Progenitor cell of endocrine pancreas (in vitro differentiated cells): ENCODE data around the gene SPANXB1. TPM values are rescaled to one million over a fixed set of nuclear protein-coding genes. Genes with fewer than 3 reads are reported as not detected.
"Not testable (repeated sequence)": the region's sequence is repeated elsewhere in the genome, so short reads cannot be mapped to it uniquely, and the experiment has no call there.

Source experiments
- DNase-seq: peaks from one replicate; pipeline ENCODE4 v3.0.0; 2021; ENCODE audit warnings: low spot score; ENCODE audit not compliant: unreplicated experiment
- H3K27ac Mint-ChIP-seq: 2 replicates; pipeline ENCODE4 v1.8.0; 2021; ENCODE audit warnings: mild to moderate bottlenecking, moderate library complexity, mixed read lengths
- H3K27me3 Mint-ChIP-seq: 2 replicates; pipeline ENCODE4 v1.8.0; 2021; ENCODE audit warnings: mixed read lengths
- H3K36me3 Mint-ChIP-seq: 2 replicates; pipeline ENCODE4 v1.8.0; 2022; ENCODE audit warnings: mixed read lengths; ENCODE audit not compliant: insufficient read depth
- H3K4me1 Mint-ChIP-seq: 2 replicates; pipeline ENCODE4 v1.8.0; 2021; ENCODE audit warnings: low read depth, mixed read lengths
- H3K4me3 Mint-ChIP-seq: 2 replicates; pipeline ENCODE4 v1.8.0; 2021; ENCODE audit warnings: low read depth, mild to moderate bottlenecking, moderate library complexity, mixed read lengths
- H3K9me3 Mint-ChIP-seq: 2 replicates; pipeline ENCODE4 v1.8.0; 2021; ENCODE audit warnings: low read depth, mixed read lengths
- long read RNA-seq: library from polyadenylated mRNA; unstranded; transcript quantifications from one replicate; pipeline ENCODE4 v2.0.0, GENCODE V29; 2020
- total RNA-seq: library from RNA; stranded (reverse); gene quantifications from 2 replicates; pipeline ENCODE4 v1.2.1, GENCODE V29; 2021
- TF ChIP-seq, protein P1 (sequence below): fragments of 200-600 bp; sonication (generic); IDR thresholded peaks from one replicate; pipeline ENCODE4 v1.5.0; 2021; ENCODE audit warnings: antibody characterized with exemption, mild to moderate bottlenecking; ENCODE audit not compliant: unreplicated experiment

Gene SPANXB1, protein sequence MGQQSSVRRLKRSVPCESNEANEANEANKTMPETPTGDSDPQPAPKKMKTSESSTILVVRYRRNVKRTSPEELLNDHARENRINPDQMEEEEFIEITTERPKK
- not detected in 2 replicates for total RNA-seq
- long read RNA-seq = 0 reads

DNA sequence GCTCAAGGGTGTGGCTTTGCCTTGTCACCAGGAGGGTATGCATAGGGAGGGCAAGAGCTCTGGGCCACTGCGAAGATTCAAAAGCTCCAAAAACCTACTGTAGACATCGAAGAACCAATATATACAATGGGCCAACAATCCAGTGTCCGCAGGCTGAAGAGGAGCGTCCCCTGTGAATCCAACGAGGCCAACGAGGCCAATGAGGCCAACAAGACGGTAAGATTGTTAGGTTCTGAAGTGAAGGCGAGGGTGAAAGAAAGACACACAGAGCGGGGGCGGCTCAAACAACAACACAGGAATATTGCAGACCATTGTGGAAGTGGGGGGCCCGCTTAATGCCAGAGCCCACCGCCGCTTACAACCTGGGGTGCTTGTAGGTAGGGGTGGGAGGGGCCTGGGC lies at the start of gene SPANXB1:
SPANXB1 (plus strand) TSS at position 27 of the 400 bp plus-strand sequence; CDS start at position 127, 100 bp downstream.
- not testable (repeated sequence) for H3K27me3 Mint-ChIP-seq, H3K4me3 Mint-ChIP-seq, DNase-seq, H3K36me3 Mint-ChIP-seq, H3K27ac Mint-ChIP-seq, H3K4me1 Mint-ChIP-seq
- H3K9me3 Mint-ChIP-seq = peaks cover 11% of the 10 kb centered on the region

- Mint-ChIP-seq H3K36me3 (no peaks in the 10 kb centered on the region), H3K4me1 (no peaks in the 10 kb centered on the region), H3K27ac (no peak overlapping the region), H3K27me3 (no peaks in the 10 kb centered on the region), H3K9me3 (peaks cover 36% of the 10 kb centered on the region), H3K4me3 (no peak overlapping the region)
- TF ChIP-seq, protein P1, sequence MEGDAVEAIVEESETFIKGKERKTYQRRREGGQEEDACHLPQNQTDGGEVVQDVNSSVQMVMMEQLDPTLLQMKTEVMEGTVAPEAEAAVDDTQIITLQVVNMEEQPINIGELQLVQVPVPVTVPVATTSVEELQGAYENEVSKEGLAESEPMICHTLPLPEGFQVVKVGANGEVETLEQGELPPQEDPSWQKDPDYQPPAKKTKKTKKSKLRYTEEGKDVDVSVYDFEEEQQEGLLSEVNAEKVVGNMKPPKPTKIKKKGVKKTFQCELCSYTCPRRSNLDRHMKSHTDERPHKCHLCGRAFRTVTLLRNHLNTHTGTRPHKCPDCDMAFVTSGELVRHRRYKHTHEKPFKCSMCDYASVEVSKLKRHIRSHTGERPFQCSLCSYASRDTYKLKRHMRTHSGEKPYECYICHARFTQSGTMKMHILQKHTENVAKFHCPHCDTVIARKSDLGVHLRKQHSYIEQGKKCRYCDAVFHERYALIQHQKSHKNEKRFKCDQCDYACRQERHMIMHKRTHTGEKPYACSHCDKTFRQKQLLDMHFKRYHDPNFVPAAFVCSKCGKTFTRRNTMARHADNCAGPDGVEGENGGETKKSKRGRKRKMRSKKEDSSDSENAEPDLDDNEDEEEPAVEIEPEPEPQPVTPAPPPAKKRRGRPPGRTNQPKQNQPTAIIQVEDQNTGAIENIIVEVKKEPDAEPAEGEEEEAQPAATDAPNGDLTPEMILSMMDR = no peak
- no peak for DNase-seq
These were observed 35.4 kb upstream of the SPANXB1 start for GRCh38 chrX:140967036-140967435.

DNA sequence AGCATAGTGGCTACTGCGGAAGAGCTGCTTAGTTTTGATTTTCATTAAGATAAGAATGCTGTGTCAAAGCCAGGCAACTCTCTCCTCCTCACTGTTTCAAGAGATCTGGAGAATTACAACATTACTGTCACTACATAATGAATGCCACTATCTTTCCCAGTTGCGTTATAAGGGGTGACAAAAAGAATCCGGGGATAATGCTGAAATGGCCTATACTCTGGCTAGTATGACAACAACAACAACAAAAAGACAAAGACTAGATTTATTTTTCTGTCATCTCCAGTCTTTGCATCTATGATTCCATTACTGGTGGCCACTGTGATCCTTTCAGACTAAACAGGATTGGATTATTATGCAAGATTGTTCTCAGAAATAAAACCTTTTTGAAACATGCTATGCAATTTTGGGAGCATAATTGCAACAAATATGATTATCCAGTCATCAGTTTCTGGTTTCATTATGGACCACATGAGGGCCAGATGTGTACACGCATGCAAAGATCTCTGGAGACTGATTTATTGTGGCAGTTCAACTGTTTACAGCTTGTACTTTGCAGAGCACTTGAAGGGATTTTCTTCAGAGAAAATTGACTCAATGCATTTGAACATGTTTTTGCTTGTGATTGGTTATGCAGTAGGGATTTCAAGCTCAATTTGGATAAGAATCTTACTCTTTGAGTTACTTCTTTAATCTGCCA lies 31.1 kb upstream of the SPANXB1 start:
- Mint-ChIP-seq H3K36me3 (no peaks in the 10 kb centered on the region), H3K9me3 (peaks cover 33% of the 10 kb centered on the region), H3K4me3 (no peak overlapping the region), H3K27me3 (no peaks in the 10 kb centered on the region), H3K27ac (no peak overlapping the region), H3K4me1 (no peaks in the 10 kb centered on the region)
- TF ChIP-seq, protein P1 = no peak
- DNase-seq = no peak

DNA sequence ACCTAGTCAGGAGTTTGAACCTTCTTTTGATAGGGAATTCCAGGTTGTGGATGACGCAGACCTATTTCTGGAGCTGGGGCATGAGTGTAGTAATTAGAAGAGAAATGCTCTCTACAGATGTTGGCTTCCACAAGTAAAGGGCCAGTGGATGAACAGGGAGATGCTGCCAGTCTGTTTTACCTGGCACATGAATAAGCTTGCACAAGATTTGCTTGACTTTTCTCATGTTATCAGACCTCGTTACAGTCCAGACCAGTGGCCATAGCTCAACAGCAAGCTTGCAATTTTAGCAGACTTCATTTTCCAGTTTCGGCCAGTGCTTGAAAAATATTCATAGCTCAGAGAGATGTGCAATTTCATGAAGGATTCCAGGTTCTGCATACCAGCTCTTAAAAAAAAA lies 26.9 kb upstream of the SPANXB1 start:
- Mint-ChIP-seq H3K4me3 (no peak overlapping the region), H3K9me3 (peaks cover 24% of the 10 kb centered on the region), H3K27me3 (no peaks in the 10 kb centered on the region), H3K4me1 (no peaks in the 10 kb centered on the region), H3K27ac (no peak overlapping the region), H3K36me3 (no peaks in the 10 kb centered on the region)
- TF ChIP-seq, protein P1 = no peak
- DNase-seq = no peak

- no peak overlapping the region for H3K27ac Mint-ChIP-seq
- TF ChIP-seq, protein P1 = no peak
- DNase-seq = no peak
- no peaks in the 10 kb centered on the region for H3K36me3 Mint-ChIP-seq
- H3K9me3 Mint-ChIP-seq = peaks cover 24% of the 10 kb centered on the region
- H3K4me3 Mint-ChIP-seq = no peak overlapping the region
- no peaks in the 10 kb centered on the region for H3K27me3 Mint-ChIP-seq
- H3K4me1 Mint-ChIP-seq = peaks cover 9% of the 10 kb centered on the region
These were observed 22.1 kb upstream of the SPANXB1 start for GRCh38 chrX:140980271-140980670.

DNA sequence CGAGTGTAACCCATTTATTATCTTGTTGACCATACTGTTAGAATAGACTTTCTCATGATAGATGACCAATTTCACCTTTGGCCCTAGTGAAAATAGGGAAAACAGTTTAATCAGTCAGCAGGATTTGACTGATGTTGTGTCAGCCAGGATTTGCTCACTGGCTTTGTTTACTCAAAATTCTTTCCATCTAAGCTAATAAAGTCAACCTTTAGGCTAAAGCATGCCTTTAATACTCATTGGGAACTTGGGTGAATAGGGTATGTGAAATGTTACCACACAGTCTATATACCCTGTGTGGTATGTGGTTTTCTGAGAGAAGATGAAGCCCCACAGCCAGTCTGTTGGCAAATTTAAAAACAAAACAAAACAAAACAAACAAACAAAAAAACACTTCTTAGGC lies 18.7 kb upstream of the SPANXB1 start:
- TF ChIP-seq, protein P1 = no peak
- Mint-ChIP-seq H3K27me3 (no peaks in the 10 kb centered on the region), H3K4me3 (no peak overlapping the region), H3K9me3 (peaks cover 25% of the 10 kb centered on the region), H3K36me3 (no peaks in the 10 kb centered on the region), H3K27ac (peak overlapping the region; percentile 50), H3K4me1 (peaks cover 9% of the 10 kb centered on the region)
- no peak for DNase-seq

GRCh38 chrX:141005243-141005642 lies 2.8 kb downstream of the SPANXB1 start:
- not testable (repeated sequence) for H3K4me1 Mint-ChIP-seq, DNase-seq, H3K36me3 Mint-ChIP-seq, H3K27ac Mint-ChIP-seq, H3K27me3 Mint-ChIP-seq, H3K4me3 Mint-ChIP-seq
- H3K9me3 Mint-ChIP-seq = peaks cover 11% of the 10 kb centered on the region

DNA sequence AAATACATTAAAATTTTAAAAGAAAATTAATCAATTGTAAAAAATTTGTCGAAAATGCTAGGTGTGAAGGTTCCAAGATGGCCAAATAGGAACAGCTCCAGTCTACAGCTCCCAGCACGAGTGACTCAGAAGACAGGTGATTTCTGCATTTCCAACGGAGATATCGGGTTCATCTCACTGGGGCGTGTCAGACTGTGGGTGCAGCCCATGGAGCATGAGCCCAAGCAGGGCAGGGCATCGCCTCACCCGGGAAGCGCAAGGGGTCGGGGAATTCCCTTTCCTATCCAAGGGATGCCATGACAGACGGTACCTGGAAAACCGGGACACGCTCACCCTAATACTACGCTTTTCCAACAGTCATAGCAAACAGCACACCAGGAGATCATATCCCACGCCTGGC lies 41.9 kb downstream of the SPANXB1 start:
- not testable (repeated sequence) for H3K36me3 Mint-ChIP-seq, DNase-seq, H3K9me3 Mint-ChIP-seq, H3K4me1 Mint-ChIP-seq, H3K27me3 Mint-ChIP-seq, H3K4me3 Mint-ChIP-seq, H3K27ac Mint-ChIP-seq
